ENCODE results near the gene ADD3. TPM values are rescaled to one million over a fixed set of nuclear protein-coding genes. Genes with fewer than 3 reads are reported as not detected.

The ADD3 gene
- total RNA-seq, 1 donor, result 1,018 TPM

DNA sequence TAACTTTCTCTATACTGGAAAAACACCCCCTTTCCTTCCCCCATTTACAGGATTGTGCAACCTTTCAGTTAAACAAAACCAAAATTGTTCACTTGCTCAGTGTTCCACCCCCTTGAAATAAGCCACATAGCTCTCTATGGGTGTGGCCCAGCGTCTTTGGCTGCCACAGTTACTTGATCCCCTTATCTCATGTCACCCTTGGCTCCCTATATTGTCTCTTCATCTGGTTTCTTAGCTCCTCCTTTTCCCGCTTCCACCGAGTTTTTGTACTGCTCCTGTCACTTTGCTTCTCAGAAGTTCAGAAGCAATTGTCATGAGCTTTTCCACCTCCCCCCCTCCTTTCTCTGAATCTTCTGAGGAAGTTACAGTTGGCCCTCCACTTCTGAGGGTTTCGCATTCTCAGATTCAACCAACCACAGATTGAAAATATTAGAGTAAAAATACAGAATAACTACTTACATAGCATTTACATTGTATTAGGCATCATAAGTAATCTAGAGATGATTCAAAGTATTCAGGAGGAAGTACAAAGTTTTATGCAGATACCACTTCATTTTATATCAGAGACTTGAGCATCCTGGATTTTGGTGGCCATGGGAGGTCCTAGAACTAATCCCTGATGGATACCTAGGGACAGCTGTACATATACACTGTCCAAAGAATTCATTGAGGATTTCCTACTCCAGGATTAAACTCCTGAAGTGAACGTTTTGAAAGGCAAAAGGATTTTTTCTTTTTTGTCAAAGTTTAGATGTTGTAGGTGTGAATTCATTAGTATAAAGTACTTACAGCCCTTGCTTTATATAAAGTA, 60.4 kb downstream of the ADD3 start:
- H3K4me1 ChIP-seq (ENCODE audit: insufficient read depth, low read length), result peaks cover 12% of the 10 kb centered on the region
- TF ChIP-seq, protein P1, sequence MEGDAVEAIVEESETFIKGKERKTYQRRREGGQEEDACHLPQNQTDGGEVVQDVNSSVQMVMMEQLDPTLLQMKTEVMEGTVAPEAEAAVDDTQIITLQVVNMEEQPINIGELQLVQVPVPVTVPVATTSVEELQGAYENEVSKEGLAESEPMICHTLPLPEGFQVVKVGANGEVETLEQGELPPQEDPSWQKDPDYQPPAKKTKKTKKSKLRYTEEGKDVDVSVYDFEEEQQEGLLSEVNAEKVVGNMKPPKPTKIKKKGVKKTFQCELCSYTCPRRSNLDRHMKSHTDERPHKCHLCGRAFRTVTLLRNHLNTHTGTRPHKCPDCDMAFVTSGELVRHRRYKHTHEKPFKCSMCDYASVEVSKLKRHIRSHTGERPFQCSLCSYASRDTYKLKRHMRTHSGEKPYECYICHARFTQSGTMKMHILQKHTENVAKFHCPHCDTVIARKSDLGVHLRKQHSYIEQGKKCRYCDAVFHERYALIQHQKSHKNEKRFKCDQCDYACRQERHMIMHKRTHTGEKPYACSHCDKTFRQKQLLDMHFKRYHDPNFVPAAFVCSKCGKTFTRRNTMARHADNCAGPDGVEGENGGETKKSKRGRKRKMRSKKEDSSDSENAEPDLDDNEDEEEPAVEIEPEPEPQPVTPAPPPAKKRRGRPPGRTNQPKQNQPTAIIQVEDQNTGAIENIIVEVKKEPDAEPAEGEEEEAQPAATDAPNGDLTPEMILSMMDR (IDR thresholded peaks at IDR 0.05; ENCODE audit: extremely low read depth, low read depth, low read length), result no peak
- no peak overlapping the region for H2AFZ ChIP-seq (ENCODE audit: low read length)
- DNase-seq (ENCODE audit: insufficient read length, low spot score, missing footprints), result peak; percentile 34
- no peak overlapping the region for H3K27ac ChIP-seq (ENCODE audit: low read depth, low read length)
- no peaks in the 10 kb centered on the region for H3K36me3 ChIP-seq (ENCODE audit: insufficient read depth, low read length)
- no peak overlapping the region for H3K4me3 ChIP-seq (ENCODE audit: insufficient read depth, low read length)
- H3K9me3 ChIP-seq (ENCODE audit: low read depth, low read length), result no peaks in the 10 kb centered on the region
- H4K20me1 ChIP-seq (ENCODE audit: insufficient read depth, low read length), result peaks cover 2% of the 10 kb centered on the region
- no peak overlapping the region for H3K4me2 ChIP-seq (ENCODE audit: insufficient read depth, low read length)
- peaks cover 71% of the 10 kb centered on the region for H3K79me2 ChIP-seq (ENCODE audit: insufficient read depth, low read length)
- no peaks in the 10 kb centered on the region for H3K27me3 ChIP-seq (ENCODE audit: insufficient read depth, low read length)

DNA sequence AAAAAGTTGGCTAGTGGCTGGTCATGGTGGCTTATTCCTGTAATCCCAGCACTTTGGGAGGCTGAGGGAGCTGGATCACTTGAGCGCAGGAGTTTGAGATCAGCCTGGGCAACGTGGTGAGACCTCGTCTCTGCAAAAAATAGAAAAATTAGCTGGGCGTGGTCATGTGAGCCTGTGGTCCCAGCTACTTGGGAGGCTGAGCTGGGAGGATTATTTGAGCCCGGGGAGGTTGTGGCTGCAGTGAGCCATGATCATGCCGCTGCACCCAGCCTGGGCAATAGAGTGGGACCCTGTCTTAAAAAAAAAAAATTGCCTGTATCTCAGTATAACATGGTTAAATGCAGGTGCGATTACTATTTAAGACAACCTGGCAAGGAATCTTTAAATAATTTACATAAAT, 61.0 kb downstream of the ADD3 start:
- Histone ChIP-seq H3K9me3 (ENCODE audit: low read depth, low read length) (no peaks in the 10 kb centered on the region), H2AFZ (ENCODE audit: low read length) (no peak overlapping the region), H4K20me1 (ENCODE audit: insufficient read depth, low read length) (peaks cover 2% of the 10 kb centered on the region), H3K36me3 (ENCODE audit: insufficient read depth, low read length) (no peaks in the 10 kb centered on the region), H3K4me2 (ENCODE audit: insufficient read depth, low read length) (no peak overlapping the region), H3K27me3 (ENCODE audit: insufficient read depth, low read length) (no peaks in the 10 kb centered on the region), H3K4me1 (ENCODE audit: insufficient read depth, low read length) (peaks cover 17% of the 10 kb centered on the region), H3K27ac (ENCODE audit: low read depth, low read length) (no peak overlapping the region), H3K4me3 (ENCODE audit: insufficient read depth, low read length) (no peak overlapping the region), H3K79me2 (ENCODE audit: insufficient read depth, low read length) (peaks cover 74% of the 10 kb centered on the region)
- TF ChIP-seq, protein P1 (IDR thresholded peaks at IDR 0.05; ENCODE audit: extremely low read depth, low read depth, low read length), result no peak
- no peak for DNase-seq (ENCODE audit: insufficient read length, low spot score, missing footprints)

DNA sequence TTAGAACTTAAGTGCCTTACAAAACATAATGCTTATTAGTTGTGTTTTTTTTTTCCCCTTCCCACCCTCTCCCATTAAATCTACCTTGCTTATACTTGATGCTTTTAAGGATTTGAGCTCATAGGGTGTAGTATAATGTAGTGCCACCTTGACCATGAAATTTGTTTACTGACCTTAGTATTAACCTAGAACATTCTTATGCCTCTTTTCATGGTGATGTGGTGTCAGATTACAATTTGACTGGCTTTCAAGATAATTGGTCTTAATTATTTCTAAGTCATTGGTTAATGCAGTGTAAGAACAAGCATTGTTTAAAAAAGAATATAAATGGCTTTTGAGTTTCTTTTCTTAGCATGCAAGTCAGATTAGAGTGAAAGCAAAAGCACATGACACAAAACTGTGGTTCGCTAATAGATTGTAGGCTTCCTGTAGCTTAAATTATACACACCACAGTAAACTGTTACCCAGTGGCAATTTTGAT, 61.8 kb downstream of the ADD3 start:
- peaks cover 2% of the 10 kb centered on the region for H4K20me1 ChIP-seq (ENCODE audit: insufficient read depth, low read length)
- no peak for DNase-seq (ENCODE audit: insufficient read length, low spot score, missing footprints)
- no peaks in the 10 kb centered on the region for H3K36me3 ChIP-seq (ENCODE audit: insufficient read depth, low read length)
- H3K79me2 ChIP-seq (ENCODE audit: insufficient read depth, low read length), result peaks cover 72% of the 10 kb centered on the region
- peak overlapping the region; percentile 41 for H3K4me2 ChIP-seq (ENCODE audit: insufficient read depth, low read length)
- no peaks in the 10 kb centered on the region for H3K9me3 ChIP-seq (ENCODE audit: low read depth, low read length)
- TF ChIP-seq, protein P1 (IDR thresholded peaks at IDR 0.05; ENCODE audit: extremely low read depth, low read depth, low read length), result no peak
- H3K4me3 ChIP-seq (ENCODE audit: insufficient read depth, low read length), result no peak overlapping the region
- no peak overlapping the region for H3K27ac ChIP-seq (ENCODE audit: low read depth, low read length)
- no peak overlapping the region for H2AFZ ChIP-seq (ENCODE audit: low read length)
- H3K27me3 ChIP-seq (ENCODE audit: insufficient read depth, low read length), result no peaks in the 10 kb centered on the region
- H3K4me1 ChIP-seq (ENCODE audit: insufficient read depth, low read length), result peaks cover 25% of the 10 kb centered on the region

DNA sequence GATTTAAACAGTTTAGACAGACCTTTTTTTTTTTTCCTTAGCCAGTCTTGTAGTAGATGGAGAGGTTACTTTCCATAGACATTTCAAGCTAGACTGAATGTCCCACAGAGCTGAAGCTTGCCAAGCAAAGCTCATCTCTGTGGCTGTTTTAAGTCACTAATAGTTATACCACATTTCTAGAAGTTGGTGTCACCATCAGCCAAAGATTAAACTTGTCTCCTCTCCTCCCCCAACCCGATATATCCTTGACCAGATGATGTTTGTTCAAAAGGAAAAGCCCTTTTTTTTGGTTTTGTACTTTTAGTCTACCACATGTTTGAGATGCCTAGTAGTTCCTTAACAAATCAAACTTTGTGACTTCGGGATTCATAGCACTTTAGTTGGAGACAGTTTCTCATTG, 66.1 kb downstream of the ADD3 start:
- Histone ChIP-seq H4K20me1 (ENCODE audit: insufficient read depth, low read length) (no peaks in the 10 kb centered on the region), H3K79me2 (ENCODE audit: insufficient read depth, low read length) (peaks cover 54% of the 10 kb centered on the region), H3K4me3 (ENCODE audit: insufficient read depth, low read length) (no peak overlapping the region), H3K27ac (ENCODE audit: low read depth, low read length) (peak overlapping the region; percentile 82), H3K36me3 (ENCODE audit: insufficient read depth, low read length) (no peaks in the 10 kb centered on the region), H3K4me1 (ENCODE audit: insufficient read depth, low read length) (peaks cover 60% of the 10 kb centered on the region), H3K9me3 (ENCODE audit: low read depth, low read length) (no peaks in the 10 kb centered on the region), H3K4me2 (ENCODE audit: insufficient read depth, low read length) (peak overlapping the region; percentile 65), H2AFZ (ENCODE audit: low read length) (no peak overlapping the region), H3K27me3 (ENCODE audit: insufficient read depth, low read length) (no peaks in the 10 kb centered on the region)
- TF ChIP-seq, protein P1 (IDR thresholded peaks at IDR 0.05; ENCODE audit: extremely low read depth, low read depth, low read length), result no peak
- no peak for DNase-seq (ENCODE audit: insufficient read length, low spot score, missing footprints)
